T-helper 17 cell (primary cell): ENCODE measurements around the gene CCND2. TPM values are rescaled to one million over a fixed set of nuclear protein-coding genes. Genes with fewer than 3 reads are reported as not detected.
A peak's percentile ranks its signal among the peaks of the same experiment; 100 is the strongest.

Source experiments
- ATAC-seq: fragments of 150-1000 bp; cut with Tn5 transposase; 2 replicates; pipeline ENCODE4 v1.10.0; 2021; ENCODE audit warnings: mild to moderate bottlenecking, moderate library complexity
- DNase-seq, 3 donors: peaks; one replicate each; pipeline versions ENCODE4 v3.0.0 to v3.0.0-alpha.2; 2020 to 2021
- H3K9me3 ChIP-seq: one replicate; pipeline ENCODE4 v1.7.0; 2013; ENCODE audit warnings: low read length, mild to moderate bottlenecking; ENCODE audit not compliant: control insufficient read depth, poor library complexity, severe bottlenecking
- H3K27ac Mint-ChIP-seq: one replicate; pipeline ENCODE4 v1.8.0; 2022; ENCODE audit warnings: mild to moderate bottlenecking, moderate library complexity, mixed read lengths
- H3K27me3 Mint-ChIP-seq: one replicate; pipeline ENCODE4 v1.8.0; 2022; ENCODE audit warnings: mixed read lengths
- H3K36me3 Mint-ChIP-seq: one replicate; pipeline ENCODE4 v1.8.0; 2022; ENCODE audit warnings: low read depth, mixed read lengths
- H3K4me1 Mint-ChIP-seq: one replicate; pipeline ENCODE4 v1.8.0; 2022; ENCODE audit warnings: mild to moderate bottlenecking, mixed read lengths
- H3K4me3 Mint-ChIP-seq: one replicate; pipeline ENCODE4 v1.8.0; 2022; ENCODE audit warnings: mild to moderate bottlenecking, moderate library complexity, mixed read lengths
- total RNA-seq, 4 donors: library from RNA in 2 of 4; stranded (reverse) in 2 of 4; gene quantifications; one replicate each; pipeline ENCODE4 v1.2.3 and lab custom pipeline; 2022 to 2026

The CCND2 gene
- total RNA-seq, 2 donors from 2014 or later = 197 to 225 TPM

DNA sequence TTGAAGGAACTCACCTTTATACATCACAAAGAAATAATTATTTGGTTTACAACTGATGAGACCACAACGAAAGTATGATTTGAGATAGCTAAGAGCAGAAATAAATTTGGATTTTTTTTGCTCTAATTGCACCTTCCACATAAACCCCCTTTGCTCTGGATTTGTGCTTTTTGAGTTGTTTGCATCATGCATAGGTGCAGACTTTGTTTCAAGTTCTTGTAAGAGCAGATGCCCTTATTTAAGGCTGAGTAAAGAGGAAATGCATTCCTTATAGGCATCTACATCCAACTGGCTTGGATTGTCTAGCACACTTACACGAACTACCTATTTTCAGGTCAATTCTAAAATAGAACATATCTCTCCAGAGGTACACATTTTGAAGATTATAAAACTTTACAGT is 6.6 kb upstream of the CCND2 start:
- DNase-seq = no peak
- no peak overlapping the region for H3K4me3 Mint-ChIP-seq

DNA sequence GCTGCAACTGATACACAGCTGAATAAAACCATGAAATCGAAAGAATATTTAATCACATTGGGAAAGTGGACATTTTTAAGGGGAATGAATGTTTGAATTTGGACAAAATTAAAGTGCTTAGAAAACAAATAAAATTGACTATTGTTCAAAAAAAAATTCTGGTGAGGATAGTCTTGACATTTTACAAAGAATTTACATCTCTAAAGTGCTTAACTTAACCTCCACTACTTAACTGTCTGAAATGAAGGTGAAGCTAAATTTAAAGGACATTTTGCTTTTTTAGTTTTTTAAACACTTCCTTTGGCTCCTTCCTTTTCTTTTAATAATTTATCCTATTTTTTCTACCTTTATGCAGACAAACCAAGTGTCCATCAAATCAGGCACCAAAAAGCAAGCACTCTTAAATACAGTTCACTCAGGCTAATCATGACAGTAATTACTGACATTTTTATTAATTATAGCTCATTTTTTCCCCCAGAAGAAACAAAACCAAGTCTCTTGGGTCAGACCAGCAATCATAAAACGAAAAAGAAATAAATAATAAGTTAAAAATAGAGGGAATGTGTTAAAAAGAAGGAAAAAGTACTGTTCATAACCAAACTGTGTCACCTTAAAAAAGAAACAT is 5.7 kb upstream of the CCND2 start:
- H3K27me3 Mint-ChIP-seq = peaks cover 10% of the 10 kb centered on the region
- H3K27ac Mint-ChIP-seq = peak overlapping the region; percentile 97
- H3K9me3 ChIP-seq = no peaks in the 10 kb centered on the region
- peaks cover 10% of the 10 kb centered on the region for H3K4me1 Mint-ChIP-seq
- no peaks in the 10 kb centered on the region for H3K36me3 Mint-ChIP-seq
- ATAC-seq = no peak
- peak overlapping the region; percentile 97 for H3K4me3 Mint-ChIP-seq
- DNase-seq = no peak

More for the DNA sequence above, 6.6 kb upstream of the CCND2 start:
- no peaks in the 10 kb centered on the region for H3K9me3 ChIP-seq
- Mint-ChIP-seq H3K4me1 (peaks cover 8% of the 10 kb centered on the region), H3K27me3 (peaks cover 10% of the 10 kb centered on the region), H3K27ac (no peak overlapping the region), H3K36me3 (no peaks in the 10 kb centered on the region)
- no peak for ATAC-seq

DNA sequence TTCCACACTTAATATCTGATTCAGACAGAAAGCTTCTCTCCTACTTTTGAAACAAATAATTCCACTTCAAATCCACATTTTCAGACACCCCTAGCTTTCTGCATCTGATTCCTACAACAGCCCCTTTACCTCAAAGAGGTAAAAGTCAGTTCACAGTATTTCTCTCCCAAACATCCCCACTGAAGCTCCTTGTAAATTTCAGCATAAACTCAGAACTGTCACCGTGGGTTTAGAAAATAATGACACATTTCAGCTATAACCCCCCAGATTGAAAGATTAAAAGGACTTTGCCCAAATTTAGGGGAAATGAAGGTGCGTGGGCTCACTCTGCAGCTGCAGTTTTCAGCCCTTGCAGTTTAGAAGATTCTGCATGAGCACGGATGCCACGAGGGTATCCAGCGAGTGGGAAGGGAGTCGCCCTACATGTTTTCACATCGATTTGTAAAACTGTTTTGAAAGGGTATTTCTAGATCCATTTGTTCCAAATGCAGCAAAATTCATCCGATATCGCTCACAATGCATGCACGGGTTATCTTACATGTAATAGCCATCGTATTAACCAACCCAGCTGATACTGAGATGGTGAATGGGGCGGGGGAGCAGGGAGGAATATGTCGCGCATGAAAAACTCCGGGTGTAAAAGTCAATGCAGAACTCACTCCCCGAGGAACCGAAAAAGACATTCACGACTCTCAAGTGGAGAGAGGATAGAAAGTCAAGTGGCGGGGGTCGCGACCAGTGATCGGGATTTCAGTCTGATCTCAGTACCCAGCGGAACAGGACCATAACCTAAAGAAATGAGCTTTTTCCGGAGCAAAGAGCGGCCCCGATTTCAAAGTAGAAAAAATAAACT is 5.0 kb upstream of the CCND2 start:
- Mint-ChIP-seq H3K27me3 (peaks cover 10% of the 10 kb centered on the region), H3K4me1 (peaks cover 14% of the 10 kb centered on the region), H3K36me3 (no peaks in the 10 kb centered on the region), H3K27ac (peak overlapping the region; percentile 97), H3K4me3 (peak overlapping the region; percentile 97)
- ATAC-seq (no peak), DNase-seq (no peak)
- H3K9me3 ChIP-seq = no peaks in the 10 kb centered on the region

DNA sequence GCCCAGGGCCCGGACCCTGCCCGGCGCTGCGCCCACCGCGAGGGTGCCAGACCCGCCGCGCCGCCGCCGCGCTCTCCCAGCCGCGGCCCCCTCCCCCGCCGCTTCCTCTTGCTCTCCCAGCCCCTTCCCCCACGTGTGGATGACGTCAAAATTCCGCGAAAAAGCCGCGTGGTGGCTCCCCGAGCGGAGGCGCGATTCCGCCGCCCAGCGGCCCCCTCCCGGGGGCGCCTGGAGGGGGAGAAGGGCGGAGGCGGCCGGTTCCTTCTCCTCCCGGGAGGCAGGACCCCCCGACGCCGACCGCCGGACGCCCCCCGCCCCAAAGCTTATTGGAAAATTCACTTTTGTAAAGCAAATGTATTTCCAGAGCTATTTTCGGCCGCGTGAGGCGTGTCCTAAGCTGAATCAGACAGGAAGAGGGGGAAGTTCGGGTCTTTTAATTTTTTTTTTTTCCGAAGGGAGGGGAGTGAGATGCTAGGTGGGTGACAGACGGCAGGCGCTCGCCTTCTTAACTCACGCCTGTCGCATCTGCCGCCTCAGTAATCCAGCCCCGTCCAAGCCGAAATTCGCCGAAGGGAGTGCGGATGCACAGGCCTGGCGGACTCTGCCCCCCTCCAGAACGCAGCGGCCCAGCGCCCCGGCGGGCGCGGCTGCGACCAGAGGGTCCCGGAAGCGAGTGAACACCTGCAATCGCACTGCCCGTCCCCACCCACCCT is 4.1 kb upstream of the CCND2 start:
- DNase-seq (peak; percentile 81 to 85 (median 82)), ATAC-seq (peak; percentile 45)
- Mint-ChIP-seq H3K27me3 (peaks cover 10% of the 10 kb centered on the region), H3K4me3 (peak overlapping the region; percentile 97), H3K36me3 (no peaks in the 10 kb centered on the region), H3K27ac (peak overlapping the region; percentile 97), H3K4me1 (peaks cover 14% of the 10 kb centered on the region)
- H3K9me3 ChIP-seq = no peaks in the 10 kb centered on the region

DNA sequence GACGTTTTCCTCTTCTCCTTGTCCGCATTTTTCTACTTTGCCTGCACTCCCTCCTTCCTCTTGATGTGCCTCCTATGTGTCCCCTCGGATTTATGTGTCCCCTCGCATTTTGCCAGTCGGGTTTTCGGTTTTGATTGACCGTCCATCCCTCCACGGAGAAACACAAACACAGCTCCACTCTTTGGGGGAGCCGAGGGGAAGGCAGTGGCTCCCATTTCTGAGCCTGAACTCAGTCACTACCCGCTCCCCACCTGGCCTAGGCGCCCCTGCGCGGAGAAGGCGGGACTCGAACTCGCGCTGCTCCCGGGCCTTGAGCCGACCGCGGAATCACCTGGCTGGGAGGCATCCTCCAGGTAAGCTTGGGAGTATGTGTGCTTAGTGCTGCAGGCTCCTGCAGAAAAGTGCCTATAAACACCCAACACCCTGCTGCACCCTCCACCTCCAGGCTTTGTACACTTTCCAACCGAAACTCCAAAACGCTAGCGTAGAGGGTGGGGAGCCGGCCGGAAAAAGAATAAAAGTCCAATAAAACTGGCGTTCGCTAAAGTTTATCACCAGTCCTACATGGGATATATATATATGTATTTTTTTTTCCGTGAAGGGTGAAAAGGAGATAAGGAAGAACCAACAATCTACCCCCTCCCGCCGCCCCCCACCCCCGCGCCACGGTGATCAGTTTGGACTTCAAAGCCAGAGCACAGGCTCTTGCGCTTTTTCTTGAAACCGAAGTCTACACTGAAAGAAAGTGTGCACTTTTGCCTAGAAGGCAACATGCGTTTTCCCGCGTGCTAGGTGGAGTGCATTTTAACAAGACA is 3.3 kb upstream of the CCND2 start:
- ATAC-seq (no peak), DNase-seq (peak in 1 of 3 donors; percentile 27)
- peaks cover 3% of the 10 kb centered on the region for H3K36me3 Mint-ChIP-seq
- peaks cover 14% of the 10 kb centered on the region for H3K4me1 Mint-ChIP-seq
- H3K27ac Mint-ChIP-seq = peak overlapping the region; percentile 97
- H3K9me3 ChIP-seq = no peaks in the 10 kb centered on the region
- H3K4me3 Mint-ChIP-seq = peak overlapping the region; percentile 97
- H3K27me3 Mint-ChIP-seq = peaks cover 10% of the 10 kb centered on the region

DNA sequence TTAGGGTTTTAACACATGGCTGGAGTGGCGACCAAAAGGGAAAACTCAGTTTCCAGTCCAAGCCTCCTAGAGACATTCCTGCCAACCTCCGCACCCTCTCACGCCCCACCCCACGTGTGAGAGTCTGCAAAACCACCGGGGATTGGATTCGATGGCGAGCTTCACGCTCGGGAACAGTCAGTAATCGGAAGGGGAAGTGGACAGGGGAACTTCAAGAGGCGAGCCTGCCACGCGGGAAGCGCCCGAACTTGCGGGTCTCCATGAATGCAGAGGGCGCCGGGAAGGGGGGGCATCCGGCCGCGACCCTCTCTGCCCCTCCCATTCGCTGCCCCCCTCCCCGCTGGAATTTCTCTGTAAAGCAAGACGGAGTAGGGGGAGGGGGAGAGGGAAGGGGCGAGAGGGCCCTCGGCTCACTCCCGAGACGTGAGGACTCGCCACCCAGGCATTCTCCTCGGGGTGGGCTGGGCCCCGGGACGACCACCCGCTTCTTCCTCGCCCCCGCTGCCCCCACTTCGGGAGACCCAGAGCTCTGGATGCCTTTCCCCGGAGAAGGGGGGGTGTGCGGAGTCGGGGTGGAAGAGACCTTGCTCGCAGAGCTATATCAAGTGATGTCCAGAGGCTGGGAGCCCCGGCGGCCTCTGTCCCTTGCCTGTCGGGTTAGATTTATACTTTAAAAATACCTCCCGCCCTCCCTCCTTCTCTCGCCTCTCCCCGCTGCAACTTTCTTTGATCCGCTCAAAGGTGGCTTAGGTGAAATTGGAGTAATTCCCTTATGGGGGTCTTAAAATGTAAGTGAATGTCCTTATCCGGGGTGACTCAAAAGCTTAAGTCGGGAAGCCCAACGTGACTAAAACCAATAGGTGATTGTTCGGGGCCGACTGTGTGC is 2.5 kb upstream of the CCND2 start:
- Mint-ChIP-seq H3K27ac (peak overlapping the region; percentile 97), H3K36me3 (peaks cover 4% of the 10 kb centered on the region), H3K4me1 (peaks cover 17% of the 10 kb centered on the region), H3K4me3 (peak overlapping the region; percentile 97), H3K27me3 (peaks cover 5% of the 10 kb centered on the region)
- DNase-seq = peak in 1 of 3 donors; percentile 32
- ATAC-seq = no peak
- H3K9me3 ChIP-seq = no peaks in the 10 kb centered on the region

DNA sequence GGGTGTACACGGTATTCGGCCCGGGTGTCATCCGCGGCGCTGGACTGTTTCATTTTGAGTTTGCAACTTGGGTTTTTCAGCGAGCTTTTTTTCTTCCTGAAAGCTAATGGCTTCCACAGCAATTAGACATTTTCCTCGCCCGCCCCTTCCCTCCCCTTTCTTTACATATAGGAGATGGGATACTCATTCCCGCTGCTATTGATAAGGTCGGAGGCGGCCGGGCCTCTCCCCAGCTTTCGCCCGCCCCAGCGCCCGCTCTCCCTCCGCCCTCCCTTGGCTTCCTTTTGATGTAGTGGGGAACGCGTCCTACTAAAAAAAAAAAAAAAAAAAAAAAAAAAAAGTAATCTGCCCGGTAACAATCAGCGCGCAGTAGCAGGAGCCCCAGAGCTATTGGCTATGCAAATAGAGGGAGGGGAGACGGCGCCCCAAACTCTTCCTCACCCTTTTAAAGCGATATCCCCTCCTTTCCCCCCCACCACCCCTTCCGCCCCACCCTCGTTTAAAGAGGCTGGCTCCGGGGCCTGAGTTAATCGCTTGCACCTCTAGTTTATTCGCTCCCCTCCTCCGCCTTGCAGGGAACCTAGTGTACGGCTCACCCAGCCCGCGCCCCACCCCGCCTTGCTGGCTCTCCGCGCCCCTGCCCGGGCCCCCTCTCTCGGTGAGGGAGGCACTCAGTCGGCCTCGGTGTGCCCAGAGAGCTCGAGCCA is 1.7 kb upstream of the CCND2 start:
- DNase-seq (peak; percentile 64 to 85 (median 67)), ATAC-seq (peak; percentile 70)
- Mint-ChIP-seq H3K4me3 (peak overlapping the region; percentile 97), H3K36me3 (peaks cover 4% of the 10 kb centered on the region), H3K27ac (peak overlapping the region; percentile 97), H3K4me1 (peaks cover 23% of the 10 kb centered on the region), H3K27me3 (peaks cover 5% of the 10 kb centered on the region)
- no peaks in the 10 kb centered on the region for H3K9me3 ChIP-seq

DNA sequence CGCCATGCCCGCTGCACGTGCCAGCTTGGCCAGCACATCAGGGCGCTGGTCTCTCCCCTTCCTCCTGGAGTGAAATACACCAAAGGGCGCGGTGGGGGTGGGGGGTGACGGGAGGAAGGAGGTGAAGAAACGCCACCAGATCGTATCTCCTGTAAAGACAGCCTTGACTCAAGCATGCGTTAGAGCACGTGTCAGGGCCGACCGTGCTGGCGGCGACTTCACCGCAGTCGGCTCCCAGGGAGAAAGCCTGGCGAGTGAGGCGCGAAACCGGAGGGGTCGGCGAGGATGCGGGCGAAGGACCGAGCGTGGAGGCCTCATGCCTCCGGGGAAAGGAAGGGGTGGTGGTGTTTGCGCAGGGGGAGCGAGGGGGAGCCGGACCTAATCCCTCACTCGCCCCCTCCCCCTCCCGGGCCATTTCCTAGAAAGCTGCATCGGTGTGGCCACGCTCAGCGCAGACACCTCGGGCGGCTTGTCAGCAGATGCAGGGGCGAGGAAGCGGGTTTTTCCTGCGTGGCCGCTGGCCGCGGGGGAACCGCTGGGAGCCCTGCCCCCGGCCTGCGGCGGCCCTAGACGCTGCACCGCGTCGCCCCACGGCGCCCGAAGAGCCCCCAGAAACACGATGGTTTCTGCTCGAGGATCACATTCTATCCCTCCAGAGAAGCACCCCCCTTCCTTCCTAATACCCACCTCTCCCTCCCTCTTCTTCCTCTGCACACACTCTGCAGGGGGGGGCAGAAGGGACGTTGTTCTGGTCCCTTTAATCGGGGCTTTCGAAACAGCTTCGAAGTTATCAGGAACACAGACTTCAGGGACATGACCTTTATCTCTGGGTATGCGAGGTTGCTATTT is 914 bp upstream of the CCND2 start:
- Mint-ChIP-seq H3K27me3 (peaks cover 5% of the 10 kb centered on the region), H3K4me1 (peaks cover 27% of the 10 kb centered on the region), H3K4me3 (peak overlapping the region; percentile 97), H3K36me3 (peaks cover 7% of the 10 kb centered on the region), H3K27ac (peak overlapping the region; percentile 97)
- ATAC-seq = peak; percentile 38
- peak; percentile 33 to 66 (median 57) for DNase-seq
- no peaks in the 10 kb centered on the region for H3K9me3 ChIP-seq

DNA sequence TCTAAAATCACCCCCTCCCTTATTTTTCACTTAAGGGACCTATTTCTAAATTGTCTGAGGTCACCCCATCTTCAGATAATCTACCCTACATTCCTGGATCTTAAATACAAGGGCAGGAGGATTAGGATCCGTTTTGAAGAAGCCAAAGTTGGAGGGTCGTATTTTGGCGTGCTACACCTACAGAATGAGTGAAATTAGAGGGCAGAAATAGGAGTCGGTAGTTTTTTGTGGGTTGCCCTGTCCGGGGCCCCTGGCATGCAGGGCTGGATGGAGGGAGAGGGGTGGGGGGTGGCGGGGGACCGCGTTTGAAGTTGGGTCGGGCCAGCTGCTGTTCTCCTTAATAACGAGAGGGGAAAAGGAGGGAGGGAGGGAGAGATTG is 300 bp upstream of the CCND2 start:
- no peaks in the 10 kb centered on the region for H3K9me3 ChIP-seq
- H3K4me1 Mint-ChIP-seq = peaks cover 32% of the 10 kb centered on the region
- ATAC-seq (no peak), DNase-seq (no peak)
- H3K27ac Mint-ChIP-seq = peak overlapping the region; percentile 97
- peaks cover 5% of the 10 kb centered on the region for H3K27me3 Mint-ChIP-seq
- peaks cover 7% of the 10 kb centered on the region for H3K36me3 Mint-ChIP-seq
- H3K4me3 Mint-ChIP-seq = peak overlapping the region; percentile 97

DNA sequence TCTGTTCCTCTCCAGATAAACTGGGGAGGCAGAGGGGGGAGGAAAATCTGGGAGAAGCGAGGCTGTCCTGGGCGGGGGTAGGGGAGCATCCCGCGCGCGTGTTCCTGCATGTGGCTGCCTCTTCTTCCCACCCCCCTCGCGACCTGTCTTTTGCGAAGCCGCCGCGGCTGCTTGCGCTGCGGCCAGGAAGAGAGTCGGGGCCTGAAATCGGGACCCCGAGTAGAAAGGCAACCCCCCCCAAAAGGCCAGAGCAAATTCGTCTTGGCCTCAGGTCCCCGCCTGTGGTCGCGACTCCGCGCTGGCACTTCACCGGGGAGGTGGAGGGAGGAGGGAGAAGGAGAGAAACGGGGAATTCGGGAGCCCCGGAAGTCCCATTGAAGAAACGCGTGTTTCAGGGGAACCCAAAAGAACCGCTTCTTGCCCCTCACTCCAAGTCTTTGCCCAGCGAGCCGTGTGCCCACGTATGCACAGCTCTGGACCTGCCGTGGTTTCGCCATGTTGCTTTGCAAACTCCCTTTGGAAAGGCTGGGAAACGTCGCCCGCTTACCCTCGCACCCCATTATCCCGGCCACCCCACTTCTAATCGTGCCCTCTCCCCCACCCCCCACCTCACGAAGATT is 944 bp downstream of the CCND2 start:
- peaks cover 7% of the 10 kb centered on the region for H3K36me3 Mint-ChIP-seq
- H3K27me3 Mint-ChIP-seq = no peaks in the 10 kb centered on the region
- peak overlapping the region; percentile 97 for H3K27ac Mint-ChIP-seq
- peak overlapping the region; percentile 97 for H3K4me3 Mint-ChIP-seq
- H3K9me3 ChIP-seq = no peaks in the 10 kb centered on the region
- DNase-seq (no peak), ATAC-seq (no peak)
- H3K4me1 Mint-ChIP-seq = peaks cover 34% of the 10 kb centered on the region
